Gastrocnemius medialis (tissue), 4 donors: Measurements from ENCODE around the gene SLC5A12.

Experiments
- CTCF ChIP-seq, 5 experiments: fragments of 450-650 bp in 3 of 5; fragments of 200-600 bp in 2 of 5; sonication (generic) in 2 of 5; IDR thresholded peaks in 4 of 5; conservative IDR thresholded peaks in 1 of 5; 1 replicate in 4 of 5; 2 replicates in 1 of 5; pipeline ENCODE4 v1.5.1; 2016 to 2019; ENCODE audit warnings: antibody characterized with exemption in 5 of 5, mild to moderate bottlenecking in 3 of 5, moderate library complexity in 3 of 5
- POLR2A ChIP-seq, 2 donors: fragments of 450-650 bp; IDR thresholded peaks; one replicate each; pipeline ENCODE4 v1.6.1; 2017; ENCODE audit warnings: antibody characterized with exemption in 2 of 2, mild to moderate bottlenecking in 2 of 2, moderate library complexity in 2 of 2

GRCh38 chr11:26739366-26740073 lies 17.7 kb upstream of the SLC5A12 start:
- TF ChIP-seq CTCF (IDR thresholded peaks at IDR 0.05 in 4 of 5, conservative IDR thresholded peaks at IDR 0.05 in 1 of 5), result no peak
- no peak for TF ChIP-seq POLR2A (IDR thresholded peaks at IDR 0.05)
